Cardiac septum (tissue), 1 donor: Measurements from ENCODE around the gene MAPKAPK2. TPM values are rescaled to one million over a fixed set of nuclear protein-coding genes. Genes with fewer than 3 reads are reported as not detected.

ENCODE experiments used
- DNase-seq: peaks from one replicate; pipeline ENCODE4 v3.0.0-alpha.2; 2020; ENCODE audit warnings: low spot score
- intact Hi-C: fragments of 100-400 bp; cut with DNase I; formaldehyde crosslinking; loops from one replicate; pipeline ENCODE4 v1.14.0; 2022
- total RNA-seq: library from RNA; stranded (reverse); fragmentation: NEBNext Ultra II Directional; extraction: Animal tissue kit (Norgen Biotek cat#: 25700); gene quantifications from one replicate; pipeline ENCODE4 v1.2.1, GENCODE V29; 2021
- donor health status: DM: no; HTN: no; CAD: no.

The MAPKAPK2 gene
- total RNA-seq, 1 donor from 2014 or later: 242 TPM

DNA sequence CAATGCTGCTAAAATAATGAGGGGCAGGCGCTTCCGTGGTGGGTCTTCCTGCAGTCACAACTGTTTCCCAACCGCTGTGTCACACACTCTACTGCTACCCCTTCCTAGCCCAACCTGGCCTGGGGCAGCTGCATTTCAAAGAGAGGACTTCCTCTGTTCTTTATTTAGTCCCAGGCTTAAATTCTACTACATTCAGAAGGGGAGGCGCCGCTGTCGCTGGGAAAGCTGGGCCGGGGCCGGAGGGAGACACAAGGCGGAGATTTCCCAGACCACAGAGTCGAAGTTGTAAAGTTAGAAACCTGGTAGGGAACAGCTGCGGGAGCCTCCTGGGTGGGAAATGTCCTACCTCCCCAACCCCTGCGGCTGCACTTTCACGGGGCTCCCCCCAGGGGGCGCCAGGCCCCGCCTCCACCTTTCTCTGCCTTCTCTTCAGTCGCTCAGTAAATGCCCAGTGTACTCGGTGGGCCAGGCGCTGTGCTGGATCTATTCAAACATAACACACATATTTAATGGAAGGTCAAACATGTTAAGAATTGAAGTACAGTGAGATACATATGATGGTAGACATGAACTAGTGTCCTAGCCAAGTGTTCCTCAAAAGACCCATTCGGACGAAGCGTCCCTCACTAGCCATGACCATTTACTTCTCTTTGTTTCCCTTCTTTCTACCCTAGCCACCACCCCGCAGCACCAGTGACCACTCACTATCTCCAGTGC is 26.3 kb upstream of the MAPKAPK2 start:
- peak; percentile 85 for DNase-seq
- intact Hi-C loops: loop anchor here (1.0 to 2.0 kb wide), 3 partner anchors 24 to 66 kb away; partner anchors contain the start of gene DYRK3

DNA sequence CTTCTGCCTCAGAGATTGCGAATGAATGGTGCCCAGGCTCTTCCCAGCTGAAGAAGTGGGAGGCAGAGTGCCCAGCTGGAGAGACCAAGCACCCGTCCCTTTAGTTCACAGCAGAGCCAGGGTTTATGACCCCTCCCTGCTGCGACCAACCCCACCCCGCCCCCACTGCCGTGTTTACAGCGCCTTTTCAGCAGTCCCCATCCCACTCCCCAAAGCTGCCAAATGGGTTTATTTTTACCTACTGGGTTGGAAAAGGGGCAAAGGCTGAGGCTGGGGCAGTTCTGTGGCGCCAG is 25.8 kb upstream of the MAPKAPK2 start:
- intact Hi-C loops: loop anchor here (1.0 to 2.0 kb wide), 3 partner anchors 24 to 65 kb away; partner anchors contain the start of gene DYRK3
- DNase-seq: no peak

DNA sequence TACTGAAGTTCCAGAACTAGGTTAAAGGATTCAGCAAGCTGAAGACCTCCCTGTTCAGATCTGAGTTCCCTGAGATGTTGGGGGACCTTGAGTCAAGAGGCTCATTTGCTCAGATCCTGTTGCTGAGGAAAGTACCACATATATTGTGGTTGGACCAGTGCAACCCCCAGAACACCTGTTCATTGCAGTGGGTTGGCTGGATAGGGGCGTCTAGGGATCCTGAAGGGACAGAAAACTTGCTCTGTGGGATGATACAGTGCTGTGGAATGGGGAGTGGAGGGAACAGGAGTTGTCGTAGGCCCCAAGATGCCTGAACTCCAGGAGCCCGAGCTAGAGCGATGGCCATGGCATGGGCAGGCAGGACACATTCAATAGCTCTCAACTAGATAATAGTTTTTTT is 24.6 kb upstream of the MAPKAPK2 start:
- intact Hi-C loops: no loop called here
- DNase-seq: no peak

DNA sequence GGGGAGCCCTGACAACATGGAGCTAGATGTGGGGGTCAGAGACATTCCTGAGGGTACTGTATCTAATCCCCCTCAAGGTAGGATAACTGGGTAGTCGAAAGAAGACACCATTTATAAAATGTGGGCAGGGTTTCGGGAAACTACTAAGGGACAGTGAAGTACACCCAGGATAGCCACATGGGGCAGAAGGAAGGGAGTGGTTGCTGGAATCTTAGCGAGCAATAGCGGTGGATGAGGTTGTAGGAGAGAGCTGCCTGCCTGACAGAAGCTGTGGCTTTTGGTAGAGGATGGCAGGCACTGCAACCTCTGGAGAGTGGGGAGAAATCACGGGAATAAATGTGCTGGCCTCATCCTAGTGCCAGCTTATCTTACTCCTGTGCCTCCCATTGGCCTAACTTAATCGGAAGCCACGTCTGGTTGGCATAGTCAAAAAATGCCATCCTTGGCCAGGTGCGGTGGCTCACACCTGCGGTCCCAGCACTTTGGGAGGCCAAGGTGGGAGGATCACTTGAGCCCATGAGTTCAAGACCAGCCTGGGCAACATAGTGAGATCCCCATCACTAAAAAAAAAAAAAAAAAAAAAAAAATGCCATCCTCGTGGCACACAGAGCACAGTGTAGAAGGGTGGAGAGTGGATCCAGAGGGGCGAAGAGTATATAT is 23.4 kb upstream of the MAPKAPK2 start:
- DNase-seq: no peak
- intact Hi-C loops: no loop called here

DNA sequence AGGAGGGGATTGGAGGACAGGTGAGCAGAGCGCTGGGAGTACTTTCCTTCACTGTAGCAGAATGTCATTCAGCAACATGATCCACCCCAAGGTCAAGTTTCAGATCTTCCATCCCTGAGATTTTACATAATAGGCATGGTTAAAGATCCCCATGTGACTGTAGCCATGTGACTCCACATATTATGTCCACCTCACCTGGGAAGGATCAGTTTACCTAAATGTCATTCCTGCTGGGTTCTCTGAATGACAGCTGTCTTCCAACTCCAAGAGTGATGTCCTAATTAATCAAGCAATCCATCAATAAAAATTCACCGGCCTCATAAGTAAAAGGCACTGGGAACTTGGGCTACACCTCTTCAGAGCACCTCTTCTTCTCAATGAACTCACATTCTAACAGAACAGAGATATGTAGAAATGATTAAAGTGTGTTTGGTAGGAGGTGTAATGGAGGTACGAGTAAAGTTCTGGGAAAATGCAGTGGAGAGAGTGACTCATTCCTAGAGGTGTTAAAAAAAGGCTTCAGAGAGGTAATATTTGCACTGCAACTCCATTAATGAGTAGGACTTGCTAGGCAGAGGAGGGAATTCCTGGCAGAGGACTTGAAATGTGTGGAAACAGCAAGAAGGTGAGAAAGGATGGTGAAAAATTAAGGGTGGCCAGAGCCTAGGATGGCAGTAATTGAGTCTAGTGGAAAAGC is 22.2 kb upstream of the MAPKAPK2 start:
- DNase-seq: no peak
- intact Hi-C loops: no loop called here

DNA sequence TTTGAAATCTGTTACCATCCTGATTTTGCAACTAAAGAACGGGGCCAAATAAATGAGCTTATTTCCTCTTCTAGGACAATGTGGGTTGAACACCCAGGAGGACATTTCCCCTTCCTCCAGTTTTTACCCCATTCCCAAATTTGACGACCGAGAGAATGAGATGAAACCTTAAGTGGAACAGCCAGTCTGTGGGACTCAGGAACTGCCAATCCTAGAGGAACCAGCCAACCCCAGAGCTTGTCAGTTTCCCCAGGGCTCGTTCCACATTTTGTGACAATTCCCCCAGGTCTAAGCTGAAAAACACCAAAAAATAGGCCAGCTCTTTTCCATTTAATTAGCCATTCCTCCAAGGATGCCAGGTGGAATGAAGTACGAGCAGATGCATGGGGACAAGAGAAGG is 21.3 kb upstream of the MAPKAPK2 start:
- intact Hi-C loops: no loop called here
- no peak for DNase-seq

DNA sequence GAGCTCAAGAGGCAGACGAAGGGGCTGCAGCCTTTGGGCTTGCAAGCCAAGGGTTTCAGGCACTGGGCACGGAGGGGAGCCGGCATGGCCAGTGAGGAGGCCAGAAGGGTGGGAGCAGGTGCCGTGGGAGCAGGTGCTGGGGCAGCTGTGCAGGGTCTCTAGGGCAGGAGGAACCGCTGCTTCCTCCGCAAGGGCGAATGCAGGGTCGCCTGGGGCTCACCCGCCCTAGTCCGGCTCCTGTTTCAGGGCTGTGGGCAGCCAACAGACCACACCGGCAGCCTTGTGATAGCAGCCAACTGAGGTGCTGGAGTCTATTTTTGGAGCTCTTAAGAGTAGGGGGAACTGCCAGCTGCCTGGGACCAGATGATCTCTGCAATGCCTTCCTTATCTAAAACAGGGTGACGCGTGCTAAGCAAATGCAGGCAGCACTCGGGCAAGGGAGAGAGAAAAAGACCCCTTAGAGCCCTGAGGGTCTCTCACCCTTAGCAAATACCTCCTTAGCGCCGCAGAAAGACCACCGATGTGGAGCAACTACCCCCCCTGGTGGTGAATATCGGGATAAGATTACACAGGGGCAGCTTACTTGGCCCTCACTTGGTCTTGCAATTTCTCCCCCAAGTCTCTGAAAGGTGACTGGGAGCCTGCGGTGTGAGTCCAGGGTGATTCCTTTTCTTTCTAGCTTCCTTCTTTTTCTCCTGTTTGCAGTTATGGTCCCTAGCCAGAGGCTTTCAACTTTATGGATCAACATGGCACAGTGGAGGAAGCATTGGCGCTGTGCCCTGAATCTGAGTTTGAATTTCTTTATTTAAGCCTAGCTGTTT is 20.7 kb upstream of the MAPKAPK2 start:
- intact Hi-C loops: no loop called here
- peak; percentile 81 for DNase-seq

DNA sequence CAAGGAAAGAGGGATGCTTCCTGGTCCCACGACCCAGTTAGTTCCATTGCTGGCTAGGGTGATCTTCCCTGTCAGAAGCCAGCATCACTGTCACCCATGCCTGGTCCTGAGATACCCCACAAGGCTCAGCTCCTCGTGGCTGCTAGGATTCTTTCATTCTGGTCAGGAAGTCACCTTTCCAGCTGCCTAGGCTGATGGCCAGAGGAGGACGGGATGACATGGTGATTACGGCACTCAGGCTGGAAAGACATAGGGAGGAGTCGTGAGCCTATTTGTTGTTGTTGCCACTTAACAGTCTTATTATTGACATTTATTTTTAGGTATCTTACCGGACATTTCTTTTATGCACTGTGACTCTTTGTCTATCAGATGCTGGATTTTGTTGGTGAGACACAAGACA is 20.0 kb upstream of the MAPKAPK2 start:
- DNase-seq: no peak
- intact Hi-C loops: no loop called here

DNA sequence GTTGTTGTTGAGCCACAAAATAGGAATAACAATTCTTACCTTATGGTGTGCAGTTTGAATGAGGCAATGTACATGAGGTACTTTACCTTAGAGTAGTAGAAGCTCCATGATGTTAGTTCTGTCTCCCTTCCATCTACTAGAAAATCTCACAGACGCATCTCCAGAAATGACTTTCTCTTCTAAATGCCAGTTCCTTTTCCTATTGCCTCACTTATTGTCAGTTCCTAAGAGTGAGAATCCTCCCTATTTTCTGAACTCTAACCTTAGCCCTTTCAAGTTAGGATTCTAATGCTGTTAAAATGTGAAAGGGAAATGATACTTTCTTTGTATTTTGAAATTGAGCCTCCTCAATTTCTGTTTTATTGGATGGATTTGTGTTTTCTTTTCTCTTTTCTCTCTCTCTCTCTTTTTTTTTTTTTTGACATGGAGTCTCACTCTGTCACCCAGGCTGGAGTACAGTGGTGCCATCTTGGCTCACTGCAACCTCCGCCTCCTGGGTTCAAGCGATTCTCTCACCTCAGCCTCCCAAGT is 18.6 kb upstream of the MAPKAPK2 start:
- intact Hi-C loops: no loop called here
- DNase-seq: no peak

DNA sequence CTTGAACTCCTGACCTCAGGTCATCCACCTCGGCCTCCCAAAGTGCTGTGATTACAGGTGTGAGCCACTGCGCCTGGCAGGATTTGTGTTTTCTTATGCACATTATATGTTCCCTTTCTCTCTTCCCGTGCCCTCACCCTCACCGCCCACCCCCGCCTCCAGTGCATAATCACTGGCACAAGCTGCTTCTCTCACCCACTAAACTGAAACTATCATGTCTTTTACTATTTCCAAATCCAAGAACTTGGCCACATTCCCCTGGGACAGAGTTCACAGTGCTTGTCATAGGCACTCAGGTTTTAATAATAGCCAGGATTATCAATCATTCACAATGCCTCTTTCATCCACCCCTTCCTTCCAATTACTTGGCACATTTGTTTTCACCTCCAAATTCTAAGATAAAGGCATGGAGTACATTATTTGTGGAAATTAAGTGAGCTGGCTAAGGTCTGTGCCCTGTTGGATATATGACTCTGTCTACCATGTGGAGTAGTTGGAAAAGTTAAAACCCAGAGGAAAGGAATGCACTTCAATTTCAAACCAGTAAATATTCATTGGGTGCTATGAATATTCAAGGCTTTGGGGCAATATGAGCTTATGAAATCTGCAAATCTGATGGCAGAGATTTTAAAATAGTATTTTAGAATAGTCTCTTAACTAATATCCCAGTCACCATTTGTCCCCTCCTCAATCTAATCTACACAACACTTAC is 17.6 kb upstream of the MAPKAPK2 start:
- no peak for DNase-seq
- intact Hi-C loops: no loop called here

DNA sequence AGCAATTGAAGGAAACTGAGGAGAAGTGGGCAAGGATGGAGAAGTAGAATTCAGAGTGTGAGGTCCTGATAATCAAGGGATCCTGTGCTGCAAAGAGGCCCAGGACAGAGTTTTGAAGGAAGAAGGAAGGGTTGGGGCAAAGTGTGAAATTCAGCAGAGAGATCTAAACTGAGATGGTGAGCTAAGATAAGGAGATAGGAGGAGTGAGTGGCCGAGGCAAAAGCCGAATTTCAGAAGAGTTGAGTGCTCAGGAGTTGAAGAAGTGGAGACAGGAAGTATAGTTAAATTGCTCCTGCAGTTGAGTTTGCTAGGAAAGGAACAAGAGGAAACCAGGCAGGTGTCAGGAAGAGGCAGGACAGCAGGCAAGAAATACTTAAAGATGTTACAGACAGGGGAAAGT is 16.4 kb upstream of the MAPKAPK2 start:
- no peak for DNase-seq
- intact Hi-C loops: no loop called here

DNA sequence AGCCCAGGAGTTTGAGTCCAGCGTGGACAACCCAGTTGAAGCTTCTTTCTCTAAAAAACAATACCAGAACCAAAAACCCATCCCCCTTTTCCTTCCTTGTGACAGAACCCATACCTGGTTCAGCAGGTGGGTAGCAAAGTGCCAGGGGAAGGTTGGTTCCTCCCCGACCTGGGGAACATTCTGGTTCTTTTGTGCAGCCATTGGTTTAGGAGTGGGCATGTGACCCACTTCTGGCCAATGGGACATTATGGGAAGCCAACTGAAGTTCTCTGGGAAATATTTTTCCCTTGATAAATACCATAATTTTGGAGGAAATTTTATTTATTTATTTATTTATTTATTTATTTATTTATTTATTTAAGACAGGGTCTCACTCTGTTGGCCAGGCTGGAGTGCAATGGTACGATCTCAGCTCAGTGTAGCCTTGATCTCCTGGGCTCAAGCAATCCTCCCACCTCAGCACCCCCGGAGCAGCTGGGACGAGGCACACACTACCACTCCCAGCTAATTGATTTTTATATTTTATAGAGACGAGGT is 15.8 kb upstream of the MAPKAPK2 start:
- no peak for DNase-seq
- intact Hi-C loops: no loop called here

DNA sequence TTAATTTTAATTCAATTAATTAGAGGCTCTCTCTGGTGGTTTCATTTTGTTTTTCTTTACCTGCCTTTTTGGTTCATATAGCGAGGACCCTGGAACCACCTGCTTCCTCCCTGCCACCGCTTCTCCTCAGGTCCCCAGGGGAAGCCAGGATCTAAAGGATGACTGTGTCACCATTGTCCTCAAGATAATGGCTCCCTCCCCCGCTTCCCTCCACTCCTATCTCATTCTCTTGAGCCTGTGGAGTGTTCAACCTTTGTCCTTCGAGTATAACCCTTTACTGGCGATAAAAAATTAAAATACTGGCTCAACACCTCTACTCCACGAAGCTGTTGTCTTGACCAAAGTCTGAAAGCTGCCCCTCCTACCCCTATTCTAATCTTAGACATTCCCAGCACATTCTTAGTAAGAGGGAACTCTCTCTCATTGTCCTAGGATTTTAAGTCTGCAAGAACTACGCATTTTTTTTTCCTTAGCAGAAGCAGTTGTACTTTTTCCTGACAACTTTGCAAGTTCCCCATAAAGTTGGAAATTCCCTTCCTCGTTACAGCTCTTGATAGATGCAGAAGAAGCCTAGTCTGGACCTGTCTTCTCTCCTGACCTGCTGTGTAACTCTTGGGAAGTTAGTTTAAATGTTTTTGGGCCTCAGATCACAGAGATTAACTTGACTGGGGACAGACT is 12.6 kb upstream of the MAPKAPK2 start:
- intact Hi-C loops: loop anchor here (10.0 kb wide), 1 partner anchor 383 kb away; the partner anchor contains the start of genes PFKFB2 and YOD1
- no peak for DNase-seq

DNA sequence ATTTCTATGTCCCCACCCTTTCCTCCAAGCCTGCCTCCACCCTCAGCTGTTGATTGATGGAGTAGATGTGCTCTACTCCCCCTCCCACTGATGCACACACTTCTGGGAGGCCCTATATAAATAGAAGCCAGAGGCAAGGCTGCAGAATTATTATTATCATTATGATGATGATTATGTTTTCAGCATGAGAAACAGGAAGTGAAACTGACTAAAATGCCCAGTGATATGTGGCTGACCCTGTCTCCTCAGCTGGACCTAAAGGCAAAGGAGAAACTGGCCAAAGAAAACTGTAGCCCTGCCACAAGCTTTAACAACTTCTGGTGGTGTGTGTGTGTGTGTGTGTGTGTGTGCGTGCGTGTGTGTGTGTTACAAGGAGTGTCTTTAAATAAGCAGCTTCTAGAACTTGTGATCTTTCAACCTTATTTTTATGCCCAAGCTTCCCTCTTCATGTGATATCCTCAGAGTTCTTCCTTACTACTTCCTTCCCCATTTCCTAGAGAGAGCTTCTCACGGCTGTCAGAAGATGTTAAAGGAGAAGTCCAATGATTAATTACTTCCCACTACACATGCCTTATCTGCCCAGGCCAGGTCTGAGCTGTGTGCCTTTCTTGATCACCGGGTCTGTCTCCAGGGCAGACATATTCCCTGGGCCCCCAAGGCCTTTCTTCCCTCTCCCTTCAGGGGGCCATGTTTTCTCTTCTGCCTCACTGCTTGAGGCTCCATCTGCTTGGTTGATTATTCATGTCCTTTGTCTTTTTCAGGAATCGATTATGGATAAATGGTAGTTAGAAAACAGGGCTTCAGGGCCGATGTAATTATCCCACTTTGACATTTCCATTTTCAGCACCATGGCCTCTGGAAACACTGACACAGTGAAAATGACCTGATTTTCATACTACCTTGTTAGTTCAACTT is 11.6 kb upstream of the MAPKAPK2 start:
- intact Hi-C loops: loop anchor here (10.0 kb wide), 1 partner anchor 382 kb away; the partner anchor contains the start of genes PFKFB2 and YOD1
- no peak for DNase-seq

DNA sequence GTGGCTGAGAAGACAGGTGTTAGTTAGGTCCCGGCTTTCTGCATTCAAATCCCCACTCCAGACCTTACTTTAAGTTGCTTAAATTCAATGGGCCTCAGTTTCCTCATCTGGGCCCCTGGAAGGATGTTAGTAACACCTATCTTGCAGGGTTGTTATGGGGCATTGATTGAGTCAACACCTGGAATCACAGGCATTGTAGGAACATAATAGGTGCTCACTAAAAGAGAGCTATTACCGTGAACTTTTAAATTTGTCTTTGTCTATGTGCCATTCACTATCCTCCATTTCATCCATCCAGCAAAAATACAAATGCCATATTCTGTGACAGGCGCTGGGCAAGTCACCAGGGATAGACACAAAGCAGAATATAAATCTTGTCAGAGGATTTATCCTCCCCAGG is 10.5 kb upstream of the MAPKAPK2 start:
- no peak for DNase-seq
- intact Hi-C loops: loop anchor here (10.0 kb wide), 1 partner anchor 381 kb away; the partner anchor contains the start of genes PFKFB2 and YOD1

DNA sequence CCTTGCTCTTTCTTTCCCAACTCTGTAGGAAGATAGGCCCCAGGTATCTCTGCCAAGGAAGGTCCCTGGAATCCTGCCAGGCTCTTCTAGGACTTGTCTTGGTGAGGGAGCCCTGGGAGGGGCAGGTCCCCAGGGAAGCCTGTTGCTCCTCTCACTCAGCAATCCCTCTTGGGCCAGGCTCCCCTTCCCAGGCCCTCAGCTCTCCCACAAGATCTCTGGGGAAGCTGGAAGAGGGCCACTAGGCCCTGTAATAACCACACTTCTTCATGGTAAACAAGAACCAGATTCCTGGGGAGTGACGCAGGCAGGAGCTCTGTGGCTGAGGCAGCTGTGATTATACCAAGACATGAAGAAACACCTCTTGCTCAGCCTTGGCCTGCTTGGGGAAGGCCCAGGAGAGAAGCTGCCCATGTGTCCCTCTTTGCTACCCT is 9.9 kb upstream of the MAPKAPK2 start:
- intact Hi-C loops: loop anchor here (10.0 kb wide), 1 partner anchor 380 kb away; the partner anchor contains the start of genes PFKFB2 and YOD1
- DNase-seq: no peak

DNA sequence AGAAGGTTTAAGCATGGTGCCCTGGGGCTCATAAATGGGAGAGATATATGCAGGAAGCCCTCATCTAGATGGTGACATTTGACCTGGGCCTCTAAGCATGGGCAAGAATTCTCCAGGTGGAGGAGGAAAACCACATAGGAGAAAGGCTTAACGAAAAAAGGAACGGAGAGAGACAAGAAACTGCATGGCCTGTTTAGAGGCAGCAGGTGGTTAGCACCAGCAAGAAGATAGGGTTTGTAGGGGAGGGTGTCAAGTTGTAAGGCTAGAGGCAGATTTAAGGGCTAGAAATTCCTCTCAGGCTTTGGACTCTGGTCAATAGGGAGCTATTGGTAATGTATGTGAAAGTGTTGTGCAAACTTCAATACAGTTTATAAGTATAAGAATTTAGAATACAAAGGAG is 8.2 kb upstream of the MAPKAPK2 start:
- DNase-seq: no peak
- intact Hi-C loops: loop anchor here (10.0 kb wide), 1 partner anchor 378 kb away; the partner anchor contains the start of genes PFKFB2 and YOD1
